GM23248 (cell line): Measurements from ENCODE around the gene CEP76.

ENCODE experiments used
- EZH2 ChIP-seq: fragments of 200-600 bp; sonication (generic); IDR thresholded peaks from 2 replicates; pipeline ENCODE4 v1.6.1; 2018; ENCODE audit warnings: antibody characterized with exemption, mild to moderate bottlenecking; ENCODE audit not compliant: insufficient read depth, poor library complexity, severe bottlenecking
- EZH2phosphoT487 ChIP-seq: fragments of 200-600 bp; sonication (generic); IDR thresholded peaks from 2 replicates; pipeline ENCODE4 v1.6.1; 2018; ENCODE audit warnings: antibody characterized with exemption, moderate library complexity, mild to moderate bottlenecking, low read depth; ENCODE audit not compliant: insufficient read depth

- TF ChIP-seq EZH2 (no peak), EZH2phosphoT487 (no peak)
Measured at GRCh38 chr18:12652861-12653401, 49.6 kb downstream of the CEP76 start.
